ENCODE measurements around the gene ELF3. TPM values are rescaled to one million over a fixed set of nuclear protein-coding genes. Genes with fewer than 3 reads are reported as not detected.

ELF3 gene
- total and polyA plus RNA-seq, 2 of the 4 experiments (the other 2 are of a cell fraction), result under 0.01 to 0.38 TPM

GRCh38 chr1:201968202-201968925 is 42.0 kb upstream of the ELF3 start:
- in situ Hi-C loops (cut with MboI; ENCODE audit: low sequenced_read_pairs) (loop anchor here (5.0 to 25.0 kb wide), 2 partner anchors 71 to 431 kb away; partner anchors contain the start of gene NAV1), intact Hi-C loops (cut with micrococcal nuclease) (no loop called here), dilution Hi-C loops (cut with HindIII; ENCODE audit: low sequenced_read_pairs, unreplicated experiment) (no loop called here)
- no peak for ATAC-seq (ENCODE audit: low read depth)
- Histone ChIP-seq H3K9me3 (ENCODE audit: control insufficient read depth, insufficient read depth, low read length) (no peaks in the 10 kb centered on the region), H4K91ac (ENCODE audit: insufficient read depth, low read depth, low read length) (no peak overlapping the region), H4K5ac (ENCODE audit: low read depth, low read length) (no peak overlapping the region), H4K8ac (ENCODE audit: low read depth in 2 of 2, low read length in 2 of 2) (no peak overlapping the region), H3K4ac (ENCODE audit: low read depth, low read length) (no peak overlapping the region), H3K14ac (replicated peaks; ENCODE audit: low read depth, low read length) (no peak overlapping the region), H2AK9ac (replicated peaks; ENCODE audit: low read depth, low read length, poor library complexity) (no peak overlapping the region), H3K9me1 (ENCODE audit: insufficient read depth, low read length) (no peaks in the 10 kb centered on the region), H4K20me1 (ENCODE audit: insufficient read depth, low read length) (0 out of 2 replicates have a peak, but pooled peaks cover 3% of the 10 kb centered on the region), H2BK15ac (ENCODE audit: low read depth, low read length) (no peak overlapping the region), H3K4me1 (ENCODE audit: control insufficient read depth, insufficient read depth, low read length) (no peaks in the 10 kb centered on the region; the same call in 1 of the 2 replicates), H3K9ac (ENCODE audit: low read depth, low read length) (no peak overlapping the region), H3K56ac (ENCODE audit: extremely low read depth, insufficient read depth, low read length) (no peak overlapping the region), H3K4me2 (ENCODE audit: low read depth, low read length) (no peak overlapping the region), H2BK20ac (ENCODE audit: low read depth, low read length) (no peak overlapping the region), H3K18ac (ENCODE audit: low read depth, low read length) (no peak overlapping the region), H2BK120ac (ENCODE audit: low read depth, low read length) (no peak overlapping the region), H2AK5ac (ENCODE audit: low read depth, low read length) (no peak overlapping the region), H3K4me3 (ENCODE audit: insufficient read depth, low read depth, low read length) (no peak overlapping the region), H3K36me3 (ENCODE audit: control insufficient read depth, insufficient read depth, low read length) (peaks cover 40% of the 10 kb centered on the region), H2BK5ac (ENCODE audit: low read depth, low read length, poor library complexity, severe bottlenecking) (no peak overlapping the region), H3K23ac (ENCODE audit: low read depth, low read length) (no peak overlapping the region), H3K27me3 (ENCODE audit: control insufficient read depth, insufficient read depth, low read length) (no peaks in the 10 kb centered on the region), H3K79me1 (ENCODE audit: low read depth in 1 of 2, low read length in 2 of 2) (peaks cover 17 to 22% of the 10 kb centered on the region in 2 experiments), H3K27ac (ENCODE audit: insufficient read depth, low read length) (no peak overlapping the region), H2AFZ (replicated peaks; ENCODE audit: low read length, poor library complexity) (no peak overlapping the region)
- 97% methylated on average over 6 of the region's 16 CpGs; no CpG with 5 or more reads in 1 of the 2 experiments for WGBS, 2 experiments (ENCODE audit: extremely low coverage in 2 of 2, insufficient read length in 1 of 2)
- ChIA-PET CTCF (interaction anchor here (2.7 kb wide), 1 partner anchor 72 kb away, joined by 12 read pairs; no protein-coding TSS in a partner anchor), POLR2A (ENCODE audit: unreplicated experiment) (no interaction called here)
- BruUV-seq (replicated peaks), result no TSS peak
- no peak for DNase-seq
- TF ChIP-seq NFE2L2 (IDR thresholded peaks at IDR 0.05; ENCODE audit: low read depth, low read length), result no peak
- no peak for TF ChIP-seq ELK1 (IDR thresholded peaks at IDR 0.05; ENCODE audit: borderline replicate concordance, low read depth, low read length)
- TF ChIP-seq RCOR1 (IDR thresholded peaks at IDR 0.05; ENCODE audit: insufficient replicate concordance, low read length), result no peak
- TF ChIP-seq SMC3 (IDR thresholded peaks at IDR 0.05; ENCODE audit: low read depth, low read length), result no peak
- no peak for TF ChIP-seq RFX5 (IDR thresholded peaks at IDR 0.05; ENCODE audit: low read depth, low read length)
- TF ChIP-seq MAZ (IDR thresholded peaks at IDR 0.05; ENCODE audit: borderline replicate concordance, low read depth, low read length), result no peak
- no peak for TF ChIP-seq POLR2A (IDR thresholded peaks at IDR 0.05; ENCODE audit: low read depth, low read length)
- TF ChIP-seq MAFK (IDR thresholded peaks at IDR 0.05; ENCODE audit: low read depth, low read length), result no peak
- no peak for TF ChIP-seq MXI1 (IDR thresholded peaks at IDR 0.05; ENCODE audit: borderline replicate concordance, low read depth, low read length)
- TF ChIP-seq BHLHE40 (IDR thresholded peaks at IDR 0.05; ENCODE audit: low read depth, low read length), result no peak
- no peak for TF ChIP-seq USF2 (IDR thresholded peaks at IDR 0.05; ENCODE audit: low read depth, low read length)
- TF ChIP-seq CHD1 (IDR thresholded peaks at IDR 0.05; ENCODE audit: low read depth, low read length), result no peak
- no peak for TF ChIP-seq CTCF (conservative IDR thresholded peaks at IDR 0.05; ENCODE audit: low read depth, low read length)
- no peak for TF ChIP-seq RAD21 (IDR thresholded peaks at IDR 0.05; ENCODE audit: low read length)
- TF ChIP-seq FOS (IDR thresholded peaks at IDR 0.05; ENCODE audit: low read depth, low read length), result no peak
